ENCODE results near the gene ITPR1.

The ITPR1 gene

DNA sequence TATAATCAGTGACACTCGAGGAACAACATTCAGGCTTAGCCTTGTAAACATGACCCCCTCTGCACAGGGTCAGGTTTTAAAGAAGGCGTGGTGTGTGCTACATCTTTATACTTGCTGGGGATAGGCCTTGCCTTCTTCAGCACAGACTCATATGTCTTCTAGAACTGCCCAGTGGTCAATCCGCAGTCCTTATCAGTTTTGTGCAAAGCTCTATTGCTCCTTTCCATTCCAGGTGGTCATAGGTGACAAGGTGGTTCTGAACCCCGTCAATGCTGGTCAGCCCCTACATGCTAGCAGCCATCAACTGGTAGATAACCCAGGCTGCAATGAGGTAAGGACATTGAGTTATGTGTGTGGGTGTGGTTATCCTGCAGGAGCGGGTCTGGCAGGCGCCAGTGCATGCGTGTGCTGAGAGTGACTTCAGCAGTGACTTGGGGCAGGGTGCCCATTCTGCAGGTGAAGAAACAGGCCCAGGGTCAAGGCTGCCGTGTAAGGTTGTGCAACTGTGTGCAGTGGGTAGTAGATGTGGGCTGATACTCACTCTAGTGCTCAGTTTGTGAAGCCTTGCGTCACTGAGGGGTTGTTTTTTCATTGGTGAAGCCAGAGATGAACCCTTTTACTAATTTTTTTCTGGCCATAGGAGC is 150.9 kb downstream of the ITPR1 start:
- DNase-seq (ENCODE audit: low spot score) = no peak

DNA sequence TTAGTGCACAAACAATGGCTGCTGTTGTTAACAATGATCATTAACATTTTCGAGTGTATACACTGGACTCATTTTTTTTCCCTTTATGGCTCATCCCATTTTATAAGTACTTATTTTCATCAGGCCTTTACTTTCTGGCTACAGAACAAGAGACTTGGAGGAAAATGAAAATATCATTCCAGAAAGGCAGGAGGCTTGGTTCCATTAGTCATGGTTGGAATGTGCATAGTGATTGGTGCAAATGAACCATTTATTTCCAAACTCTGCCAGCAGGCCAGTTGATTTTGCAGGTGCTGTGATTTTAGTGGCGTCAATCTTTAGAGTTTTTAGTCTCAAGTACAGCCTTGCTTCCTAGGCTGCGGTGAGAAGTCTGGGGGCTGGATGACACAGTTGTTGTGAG is 151.8 kb downstream of the ITPR1 start:
- DNase-seq (ENCODE audit: low spot score) = no peak

DNA sequence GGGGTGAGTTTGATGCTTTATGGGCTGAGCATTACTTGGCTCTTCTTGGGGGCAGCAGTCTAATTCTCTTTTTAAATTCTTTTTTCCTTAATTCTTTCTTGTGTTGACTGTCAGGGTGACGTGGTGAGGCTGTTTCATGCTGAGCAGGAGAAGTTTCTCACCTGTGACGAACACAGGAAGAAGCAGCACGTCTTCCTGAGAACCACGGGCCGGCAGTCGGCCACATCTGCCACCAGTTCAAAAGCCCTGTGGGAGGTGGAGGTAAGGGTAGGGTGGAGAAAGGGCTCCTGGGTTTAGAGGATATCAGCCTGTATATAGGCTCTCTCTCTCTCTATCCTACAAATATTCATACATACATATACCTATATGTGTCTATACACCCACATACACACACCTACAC is 152.3 kb downstream of the ITPR1 start:
- DNase-seq (ENCODE audit: low spot score) = no peak

DNA sequence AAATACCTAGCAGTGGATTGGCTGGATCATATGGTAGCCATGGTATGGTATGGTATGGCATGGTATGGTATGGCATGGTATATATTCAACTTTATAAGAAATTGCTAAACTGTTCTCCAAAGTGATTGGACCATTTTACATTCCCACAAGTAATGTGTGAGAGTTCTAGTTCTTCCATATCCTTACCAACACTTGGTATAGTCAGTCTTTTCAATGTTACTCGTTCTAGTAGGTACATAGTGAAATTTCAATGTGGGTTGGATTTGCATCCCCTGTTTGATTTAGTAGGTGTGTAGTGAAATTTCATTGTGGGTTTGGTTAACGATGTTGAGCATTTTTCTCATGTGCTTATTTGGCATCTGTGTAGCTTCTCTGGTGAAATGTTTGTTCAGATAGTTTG is 154.3 kb downstream of the ITPR1 start:
- DNase-seq (ENCODE audit: low spot score) = no peak

DNA sequence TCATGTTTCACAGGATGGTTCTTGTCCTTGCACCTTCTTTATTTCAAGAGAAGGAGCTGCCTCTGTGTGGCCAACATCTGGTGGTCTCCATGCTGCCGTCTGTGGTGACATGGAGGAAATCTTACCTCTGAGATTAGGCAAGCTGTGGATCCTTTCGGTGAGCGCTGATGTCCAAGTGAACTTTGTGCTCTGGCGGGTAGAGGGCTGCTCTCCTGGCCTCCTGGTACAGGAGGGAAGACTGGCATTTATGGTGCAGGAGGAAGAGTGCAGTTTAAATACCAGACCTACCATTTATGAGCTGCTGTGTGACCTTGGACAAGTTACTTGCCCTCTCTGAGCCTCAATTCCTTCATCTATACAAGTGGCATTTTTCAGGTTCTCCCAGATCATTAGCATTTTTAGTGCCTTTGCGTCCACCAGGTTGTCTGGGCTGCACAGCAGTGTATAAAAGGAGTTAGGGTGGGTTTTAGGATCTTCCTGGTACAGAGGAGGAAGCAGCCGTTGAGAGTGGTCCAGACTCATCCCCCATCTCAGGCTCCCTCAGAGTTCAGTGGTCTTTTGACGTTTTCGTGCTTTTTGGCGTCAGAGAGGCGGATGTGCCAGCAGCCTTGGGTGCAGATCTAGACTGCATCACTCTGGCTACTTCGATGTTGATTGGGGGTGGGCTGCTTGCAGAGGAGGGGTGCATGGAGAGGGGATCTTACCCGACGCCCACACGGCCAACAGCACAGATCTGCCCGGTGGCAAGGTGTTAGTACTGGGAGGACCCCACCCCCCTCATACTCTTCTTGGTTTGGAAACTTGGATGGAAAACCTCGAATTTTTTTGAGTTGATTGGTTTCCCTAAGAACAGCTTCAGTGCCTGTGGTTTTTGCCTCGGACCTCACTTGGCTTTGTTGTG is 162.2 kb downstream of the ITPR1 start:
- no peak for DNase-seq (ENCODE audit: low spot score)

DNA sequence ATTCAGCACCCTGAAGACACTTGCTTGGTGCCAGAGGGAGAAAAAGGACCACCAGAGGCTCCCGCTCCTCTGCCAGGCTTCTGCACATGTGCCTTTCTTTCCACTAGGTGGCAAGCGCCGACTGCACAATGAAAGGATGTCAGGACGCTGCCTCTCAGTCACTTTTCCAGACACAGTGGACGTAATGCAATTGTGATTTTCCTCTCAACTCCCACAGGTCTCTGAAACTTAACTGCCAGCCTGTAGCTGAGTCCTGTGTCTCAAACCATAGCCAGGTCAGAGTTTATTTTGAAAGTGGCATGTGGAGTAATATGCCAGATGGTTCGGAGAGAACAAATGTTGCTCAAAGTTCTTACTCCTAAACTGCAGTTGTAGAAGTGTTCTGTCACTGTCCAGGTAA is 162.9 kb downstream of the ITPR1 start:
- DNase-seq (ENCODE audit: low spot score) = peak; percentile 35

DNA sequence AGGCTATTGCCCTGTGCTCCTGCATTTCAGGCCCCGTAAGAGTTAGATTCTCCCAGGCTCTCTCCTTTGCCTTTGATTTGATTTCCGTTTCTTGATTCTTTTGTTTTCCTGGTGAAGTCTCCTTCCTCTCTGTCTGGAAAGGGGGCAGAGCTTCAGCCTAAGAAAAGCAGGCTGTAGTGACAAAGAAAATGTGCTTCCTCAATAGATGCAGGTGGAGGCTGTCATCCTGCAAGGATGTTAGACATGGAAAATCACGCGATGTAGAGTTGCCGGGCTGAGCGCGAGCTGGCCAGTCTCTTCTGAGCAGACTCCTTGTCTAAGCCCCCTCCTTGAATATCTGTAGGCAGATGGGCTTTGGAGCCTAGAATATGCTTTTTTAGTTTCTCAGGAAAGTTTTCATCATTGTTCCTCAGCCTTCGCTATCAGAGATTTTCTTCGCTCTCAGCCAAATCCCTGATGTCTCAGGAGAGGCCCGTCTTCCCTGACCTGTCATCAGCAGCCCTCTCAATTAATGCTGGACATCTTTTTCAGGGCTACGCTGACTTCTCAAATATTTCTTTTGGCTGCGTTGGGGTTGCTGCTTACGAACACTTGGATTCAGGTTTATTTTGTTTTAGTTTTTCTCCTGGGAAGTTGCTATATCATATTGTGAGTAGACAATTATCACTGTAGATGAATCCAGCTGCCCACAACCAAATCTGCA is 163.6 kb downstream of the ITPR1 start:
- no peak for DNase-seq (ENCODE audit: low spot score)

DNA sequence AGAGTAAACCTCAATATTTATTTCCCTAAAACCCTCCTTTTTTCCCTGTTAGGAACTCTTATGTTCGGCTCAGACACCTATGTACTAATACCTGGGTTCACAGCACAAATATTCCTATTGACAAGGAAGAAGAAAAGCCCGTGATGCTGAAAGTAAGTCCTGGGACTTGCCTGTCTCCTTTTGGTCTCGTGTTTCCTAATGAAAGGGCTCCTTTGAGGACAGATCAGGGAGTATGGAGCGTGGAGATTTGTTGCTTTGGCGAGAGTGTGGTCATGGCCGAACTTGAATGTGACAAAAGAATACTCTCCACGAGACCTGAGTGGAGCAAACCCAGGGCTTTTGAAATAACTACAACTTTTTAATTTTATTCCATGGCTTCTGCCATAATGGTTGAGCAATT is 167.8 kb downstream of the ITPR1 start:
- DNase-seq (ENCODE audit: low spot score) = no peak

DNA sequence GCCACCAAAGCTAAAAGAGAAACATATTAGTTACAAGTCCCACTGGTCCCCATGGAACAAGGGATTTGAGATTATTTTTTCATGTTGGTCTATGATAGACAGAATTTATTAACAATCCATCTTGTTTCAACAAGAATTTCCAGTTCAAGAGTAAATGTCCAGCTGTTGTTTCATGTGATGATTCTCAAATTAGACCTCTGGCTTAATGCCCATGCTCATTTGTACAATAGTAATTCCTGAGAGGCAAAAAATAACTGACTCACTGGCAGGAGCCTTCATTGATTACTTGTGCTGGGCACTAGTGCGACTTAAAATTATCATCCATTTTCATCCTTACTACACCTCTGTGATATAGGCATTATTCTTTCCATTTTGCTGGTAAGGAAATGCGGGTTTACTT is 171.3 kb downstream of the ITPR1 start:
- DNase-seq (ENCODE audit: low spot score) = no peak

DNA sequence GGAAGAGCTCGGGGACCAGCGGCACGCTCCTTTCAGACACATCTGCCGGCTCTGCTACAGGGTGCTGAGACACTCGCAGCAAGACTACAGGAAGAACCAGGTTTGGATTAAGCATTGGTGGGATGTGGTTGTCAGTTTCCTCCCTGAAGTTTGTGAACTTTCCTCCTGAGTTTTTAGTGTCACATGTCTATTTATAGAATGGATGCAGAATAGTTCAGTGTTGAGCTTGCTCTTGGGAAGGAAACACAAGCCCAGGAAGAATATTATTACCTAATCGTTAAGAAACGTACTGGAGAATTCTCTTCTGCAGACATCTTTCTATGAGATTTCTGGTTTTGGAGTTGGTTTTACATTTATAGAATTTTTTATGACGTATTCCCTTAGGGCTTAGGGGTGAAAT is 172.0 kb downstream of the ITPR1 start:
- no peak for DNase-seq (ENCODE audit: low spot score)

DNA sequence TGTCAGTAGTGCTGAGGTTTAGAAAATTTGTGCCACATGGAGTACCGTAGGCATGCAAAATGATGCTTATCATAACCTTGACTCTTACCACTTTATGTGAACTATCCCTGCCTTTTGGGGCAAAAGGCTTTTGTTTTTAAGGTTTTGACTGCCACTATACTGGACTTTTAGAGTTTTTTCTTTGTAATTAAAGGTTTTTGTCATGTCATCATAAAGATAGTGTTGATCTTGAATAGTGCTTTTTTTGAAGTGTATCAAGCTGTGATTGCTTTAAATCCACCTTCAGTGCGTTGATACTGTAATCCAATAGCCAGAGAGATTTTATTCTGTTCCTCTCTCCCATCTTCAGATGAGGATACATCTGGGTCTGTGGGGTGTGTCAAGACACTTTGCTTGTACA is 172.9 kb downstream of the ITPR1 start:
- no peak for DNase-seq (ENCODE audit: low spot score)

DNA sequence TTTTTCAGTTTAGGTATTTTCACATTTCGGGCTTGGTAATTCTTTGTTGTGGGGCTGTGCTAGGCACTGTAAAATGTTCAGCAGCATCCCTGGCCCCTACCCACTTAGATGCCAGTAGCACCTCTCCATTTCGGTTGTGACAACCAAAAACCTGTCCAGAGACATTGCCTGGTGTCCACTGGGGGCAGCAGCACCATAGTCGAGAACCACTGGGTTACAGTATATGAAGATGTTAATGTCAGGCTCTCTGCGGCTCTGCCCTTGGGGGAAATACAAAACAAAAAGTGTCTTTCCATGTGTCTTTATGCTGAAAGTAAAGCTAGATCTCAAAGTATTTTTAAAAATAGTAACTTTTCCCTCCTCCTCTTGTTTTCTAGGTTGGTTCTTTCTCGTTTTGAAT is 177.2 kb downstream of the ITPR1 start:
- DNase-seq (ENCODE audit: low spot score) = no peak

DNA sequence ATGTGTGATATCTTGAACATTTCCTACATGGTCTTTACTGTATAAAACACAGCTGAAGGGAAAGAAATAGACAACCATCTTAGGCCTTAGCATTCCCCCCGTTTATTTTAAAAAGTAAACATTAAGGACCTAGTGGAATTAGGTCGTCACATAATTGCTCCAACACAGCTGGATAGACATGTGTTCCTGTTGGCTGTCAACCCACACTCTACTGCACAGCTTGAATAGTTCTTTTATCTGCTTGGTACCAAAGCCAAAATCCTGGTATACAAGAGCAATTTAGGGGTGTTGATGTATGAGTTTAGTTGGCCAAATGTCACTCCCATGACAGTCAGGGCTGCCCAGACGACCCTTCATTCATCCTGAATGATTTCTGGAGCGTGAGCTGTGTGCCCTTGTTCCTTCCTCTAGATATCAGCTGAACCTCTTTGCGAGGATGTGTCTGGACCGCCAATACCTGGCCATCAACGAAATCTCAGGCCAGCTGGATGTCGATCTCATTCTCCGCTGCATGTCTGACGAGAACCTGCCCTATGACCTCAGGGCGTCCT is 179.7 kb downstream of the ITPR1 start:
- DNase-seq (ENCODE audit: low spot score) = no peak

DNA sequence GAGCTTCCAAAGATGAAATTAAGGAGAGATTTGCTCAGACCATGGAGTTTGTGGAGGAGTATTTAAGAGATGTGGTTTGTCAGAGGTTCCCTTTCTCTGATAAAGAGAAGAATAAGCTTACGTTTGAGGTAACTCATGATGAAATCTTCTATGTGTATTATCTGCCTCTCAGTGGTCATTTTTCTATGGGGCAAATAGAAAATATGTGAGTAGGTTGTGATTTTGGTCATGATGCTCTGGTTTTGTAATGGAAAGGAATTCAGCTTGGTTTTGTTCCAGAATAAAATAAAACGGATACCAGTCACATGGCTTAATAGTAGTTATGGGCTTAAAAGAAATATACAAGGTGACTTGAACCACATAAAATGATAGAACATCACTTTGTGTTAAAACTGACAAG is 181.1 kb downstream of the ITPR1 start:
- no peak for DNase-seq (ENCODE audit: low spot score)

DNA sequence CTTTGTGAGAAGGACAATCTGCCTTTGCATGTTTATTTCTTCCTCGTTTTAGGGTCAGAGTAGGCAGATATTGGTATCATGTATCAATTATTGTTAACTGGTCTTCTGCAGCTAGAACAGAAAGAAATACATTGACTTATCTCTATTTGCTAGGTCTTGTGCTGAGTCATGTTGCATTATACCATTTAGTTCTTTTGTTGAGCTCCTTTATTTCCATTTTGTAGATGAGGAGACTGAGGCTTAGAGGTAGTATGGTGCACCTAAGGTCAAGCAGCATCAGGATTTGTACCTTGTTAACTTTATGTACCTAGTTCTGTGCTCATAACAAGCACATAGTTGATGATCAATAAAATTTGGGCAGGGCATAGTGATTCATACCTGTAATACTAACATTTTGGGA is 182.6 kb downstream of the ITPR1 start:
- DNase-seq (ENCODE audit: low spot score) = no peak

DNA sequence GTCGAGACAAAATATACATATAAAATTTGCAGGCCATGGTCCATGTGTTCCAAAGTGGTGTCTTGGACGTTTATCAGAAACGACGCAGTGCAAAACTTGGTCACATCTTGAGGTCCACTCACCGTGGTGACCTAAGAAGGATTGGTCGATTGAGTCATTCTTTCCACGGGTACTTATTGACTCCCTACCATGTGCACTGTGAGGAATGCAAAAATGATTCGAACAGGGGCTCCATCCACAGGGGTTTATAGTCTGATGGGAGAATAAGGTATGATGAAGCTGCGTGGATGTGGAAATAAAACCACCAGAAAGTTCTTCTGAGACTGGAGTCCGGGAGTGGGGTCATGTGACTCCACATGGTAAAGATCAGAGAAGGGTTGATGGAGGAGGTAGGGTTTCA is 185.2 kb downstream of the ITPR1 start:
- no peak for DNase-seq (ENCODE audit: low spot score)

DNA sequence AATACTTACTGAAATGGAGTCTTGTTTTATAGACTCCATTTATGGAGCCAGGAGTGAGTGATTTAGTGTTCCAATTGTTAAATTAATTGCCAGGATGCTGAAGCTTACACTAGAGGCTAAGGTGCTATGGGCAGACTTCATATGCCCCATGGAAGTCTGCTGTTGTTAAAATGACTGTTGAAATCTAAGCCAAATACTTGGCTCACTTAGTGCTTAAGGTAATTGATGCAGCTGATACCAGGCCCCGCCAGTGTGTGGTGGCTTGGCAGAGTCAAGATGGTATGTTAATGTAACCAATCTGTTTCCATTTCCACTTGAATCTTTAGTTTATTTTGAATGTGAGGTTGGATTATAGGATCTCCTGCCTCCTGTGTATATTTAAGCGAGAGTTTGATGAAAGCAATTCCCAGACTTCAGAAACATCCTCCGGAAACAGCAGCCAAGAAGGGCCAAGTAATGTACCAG is 187.1 kb downstream of the ITPR1 start:
- no peak for DNase-seq (ENCODE audit: low spot score)

DNA sequence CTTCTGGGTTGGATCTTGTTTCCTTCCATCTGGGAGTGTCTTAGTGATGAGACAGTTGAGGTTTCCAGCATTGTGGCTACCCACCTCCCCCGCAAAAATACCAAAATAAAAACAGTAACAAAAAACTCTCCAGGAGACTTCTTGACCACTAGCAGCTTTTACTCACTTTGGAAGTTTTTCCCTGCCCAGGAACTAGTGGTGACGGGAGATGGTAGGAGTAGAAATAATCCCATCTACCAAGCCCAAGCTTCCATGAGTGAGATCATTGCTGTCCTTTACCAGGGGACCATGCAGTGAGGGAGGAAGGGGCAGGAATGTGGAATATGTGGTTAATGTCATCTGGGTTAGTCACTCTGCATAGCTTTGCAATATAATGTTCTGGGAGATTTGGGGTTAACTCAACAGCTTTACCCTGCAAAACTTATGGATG is 187.7 kb downstream of the ITPR1 start:
- no peak for DNase-seq (ENCODE audit: low spot score)

DNA sequence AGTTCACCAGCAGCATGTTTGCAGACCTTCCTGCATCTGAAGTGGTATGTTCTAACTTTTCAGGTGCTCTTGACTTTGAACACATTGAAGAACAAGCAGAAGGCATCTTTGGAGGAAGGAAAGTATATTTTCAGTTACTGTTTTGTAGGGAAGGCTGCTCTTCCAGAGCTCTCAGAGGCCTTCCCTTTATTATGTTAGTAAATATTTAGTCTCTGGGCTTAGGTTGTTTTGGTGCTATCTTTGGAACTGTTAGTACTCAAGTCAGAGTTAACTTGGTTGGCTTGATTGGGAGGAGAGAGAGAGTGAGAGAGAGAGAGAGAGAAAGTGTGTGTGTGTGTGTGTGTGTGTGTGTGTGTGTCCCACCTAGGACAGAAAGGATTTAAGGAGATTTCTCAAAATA is 188.2 kb downstream of the ITPR1 start:
- no peak for DNase-seq (ENCODE audit: low spot score)

DNA sequence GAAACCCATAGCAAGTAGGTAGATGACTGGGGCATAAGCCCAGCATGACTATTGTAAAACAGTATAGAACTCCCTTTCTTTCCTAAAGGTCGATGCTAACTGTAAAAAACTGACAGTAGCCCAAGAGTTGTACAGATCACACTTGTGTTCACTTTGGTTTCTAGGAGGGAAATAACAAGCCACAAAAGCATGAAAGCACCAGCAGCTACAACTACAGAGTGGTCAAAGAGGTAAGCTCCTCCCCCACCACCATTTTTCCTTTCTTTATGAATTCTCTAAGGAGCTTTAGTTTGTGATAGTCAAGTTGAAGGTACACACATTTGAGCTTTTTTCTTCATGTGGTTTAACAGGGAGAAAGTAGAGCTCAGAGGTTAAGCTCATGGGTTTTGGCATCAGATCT is 191.0 kb downstream of the ITPR1 start:
- DNase-seq (ENCODE audit: low spot score) = no peak

DNA sequence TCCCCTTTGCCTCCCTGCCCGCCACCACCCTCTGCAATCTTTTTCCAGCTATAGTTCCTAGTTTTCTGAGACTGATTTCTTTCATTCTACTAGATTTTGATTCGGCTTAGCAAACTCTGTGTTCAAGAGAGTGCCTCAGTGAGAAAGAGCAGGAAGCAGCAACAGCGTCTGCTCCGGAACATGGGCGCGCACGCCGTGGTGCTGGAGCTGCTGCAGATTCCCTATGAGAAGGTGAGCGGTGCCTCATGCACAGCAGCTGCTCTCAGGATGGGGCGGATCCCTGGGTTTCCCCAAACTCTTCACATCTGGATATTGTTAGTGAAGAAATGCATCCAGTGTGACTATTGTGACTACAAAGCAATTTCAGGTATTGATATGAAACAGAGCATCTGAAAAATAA is 191.8 kb downstream of the ITPR1 start:
- no peak for DNase-seq (ENCODE audit: low spot score)

DNA sequence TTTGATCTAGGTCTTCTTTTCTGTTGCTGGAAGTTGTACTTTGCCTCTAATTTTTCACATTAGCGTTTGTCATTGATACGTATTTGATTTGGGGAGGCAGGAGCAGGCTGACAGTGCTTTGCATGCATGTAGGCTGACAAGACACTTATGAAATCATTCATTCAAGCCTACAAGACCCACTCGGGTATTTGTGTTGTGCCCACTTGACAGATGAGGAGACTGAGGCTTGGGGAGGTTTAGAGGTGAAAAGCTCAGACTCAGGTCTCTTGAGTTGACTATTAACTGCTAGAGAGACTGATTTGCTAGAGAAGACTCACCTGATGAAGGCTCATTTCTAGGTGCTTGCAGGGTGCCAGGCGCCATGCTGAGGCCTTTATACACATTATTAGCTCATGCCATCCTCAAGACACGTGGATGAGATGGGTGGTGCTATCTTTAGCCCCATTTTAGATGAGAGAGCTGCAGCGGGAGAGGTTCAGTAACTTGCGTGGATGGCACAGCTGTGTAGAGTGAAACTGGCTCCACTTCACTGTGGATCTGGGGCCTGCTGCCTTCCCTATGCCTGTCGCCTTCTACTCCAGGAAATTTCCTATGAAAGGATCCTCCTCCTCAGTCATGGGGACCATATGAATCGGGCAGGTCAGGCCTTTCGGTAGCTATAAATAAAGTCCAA is 192.7 kb downstream of the ITPR1 start:
- DNase-seq (ENCODE audit: low spot score) = no peak

All from COLO829 (cell line).